Gastrocnemius medialis (tissue), 4 donors: ENCODE measurements around the gene ZNRF4. TPM values are rescaled to one million over a fixed set of nuclear protein-coding genes. Genes with fewer than 3 reads are reported as not detected.

ENCODE experiments used
- ATAC-seq, 2 donors: fragments of 150-250 bp; one replicate each; pipeline ENCODE4 v1.9.1; 2016
- DNase-seq, 2 donors: peaks; one replicate each; pipeline ENCODE4 v3.0.0-alpha.2; 2019
- H3K27ac ChIP-seq, 4 donors: fragments of 200-600 bp; sonication (generic); 1 replicate in 1 of 4; 2 replicates in 3 of 4; pipeline ENCODE4 v1.5.1; 2016 to 2018; ENCODE audit warnings: mild to moderate bottlenecking in 2 of 4, moderate library complexity in 1 of 4
- H3K27me3 ChIP-seq, 3 donors: fragments of 200-600 bp; sonication (generic) in 2 of 3; 1 replicate in 1 of 3; 2 replicates in 2 of 3; pipeline versions ENCODE4 v1.5.1 to v1.6.0; 2016 to 2019; ENCODE audit warnings: mild to moderate bottlenecking in 1 of 3, moderate library complexity in 1 of 3
- H3K36me3 ChIP-seq, 2 donors: fragments of 200-600 bp; sonication (generic) in 1 of 2; one replicate each; pipeline ENCODE4 v1.5.1; 2017 to 2018
- H3K4me1 ChIP-seq, 2 donors: fragments of 200-600 bp; sonication (generic) in 1 of 2; one replicate each; pipeline ENCODE4 v1.5.1; 2016 to 2017; ENCODE audit warnings: mild to moderate bottlenecking in 2 of 2
- H3K4me3 ChIP-seq, 4 donors: fragments of 200-600 bp; sonication (generic) in 3 of 4; 1 replicate in 1 of 4; 2 replicates in 3 of 4; pipeline ENCODE4 v1.5.1; 2016 to 2019; ENCODE audit warnings: mild to moderate bottlenecking in 2 of 4
- H3K9me3 ChIP-seq, 3 donors: fragments of 200-600 bp; sonication (generic) in 2 of 3; 1 replicate in 1 of 3; 2 replicates in 2 of 3; pipeline ENCODE4 v1.5.1; 2016 to 2019
- CTCF ChIP-seq, 5 experiments: fragments of 450-650 bp in 3 of 5; fragments of 200-600 bp in 2 of 5; sonication (generic) in 2 of 5; IDR thresholded peaks in 4 of 5; conservative IDR thresholded peaks in 1 of 5; 1 replicate in 4 of 5; 2 replicates in 1 of 5; pipeline ENCODE4 v1.5.1; 2016 to 2019; ENCODE audit warnings: antibody characterized with exemption in 5 of 5, mild to moderate bottlenecking in 3 of 5, moderate library complexity in 3 of 5
- POLR2A ChIP-seq, 2 donors: fragments of 450-650 bp; IDR thresholded peaks; one replicate each; pipeline ENCODE4 v1.6.1; 2017; ENCODE audit warnings: antibody characterized with exemption in 2 of 2, mild to moderate bottlenecking in 2 of 2, moderate library complexity in 2 of 2
- in situ Hi-C, 4 donors: fragments of 200-750 bp; cut with MboI; loops; one replicate each; pipeline versions ENCODE4 v1.15.0 to v1.8.0; 2017; ENCODE audit warnings: low sequenced_read_pairs in 4 of 4
- intact Hi-C: fragments of 100-400 bp; cut with DNase I; formaldehyde crosslinking; loops from one replicate; pipeline ENCODE4 v1.15.1; 2023; ENCODE audit warnings: low total_unique reads
- total RNA-seq, 4 donors: library from RNA; depleted of rRNA; stranded (reverse); fragments of >200 nt; gene quantifications; one replicate each; pipeline versions ENCODE4 v1.1.0 to v1.2.3, GENCODE V29; 2016

ZNRF4 gene
- total RNA-seq, 4 donors from 2014 or later: not detected

DNA sequence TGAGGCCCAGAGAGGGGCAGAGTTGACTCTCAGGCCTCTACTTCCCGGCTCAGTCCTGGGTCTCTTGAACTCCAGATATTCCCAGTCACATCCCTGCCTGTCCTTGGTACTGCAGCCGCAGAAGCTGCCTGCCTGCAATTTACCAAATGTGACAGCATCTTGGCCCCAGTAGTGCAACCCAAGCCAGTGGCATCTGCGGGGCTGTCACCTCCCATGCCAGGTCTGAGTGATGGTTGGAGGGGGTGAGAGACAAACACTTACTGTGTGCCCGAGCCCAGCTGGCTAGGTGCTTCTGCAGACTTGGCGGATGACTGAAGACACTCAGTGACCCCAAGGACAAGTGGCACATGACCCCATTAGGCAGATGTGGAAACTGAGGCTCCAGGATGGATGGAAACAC, 18.4 kb downstream of the ZNRF4 start:
- no peaks in the 10 kb centered on the region for H3K4me1 ChIP-seq
- no peak overlapping the region for H3K4me3 ChIP-seq
- TF ChIP-seq CTCF (IDR thresholded peaks at IDR 0.05 in 4 of 5, conservative IDR thresholded peaks at IDR 0.05 in 1 of 5) (no peak), POLR2A (IDR thresholded peaks at IDR 0.05) (no peak)
- H3K9me3 ChIP-seq: no peaks in the 10 kb centered on the region
- in situ Hi-C loops (no loop called here), intact Hi-C loops (no loop called here)
- DNase-seq (no peak), ATAC-seq (no peak)
- H3K36me3 ChIP-seq: no peaks in the 10 kb centered on the region
- peaks cover 11 to 22% (median 12%) of the 10 kb centered on the region in 3 donors for H3K27me3 ChIP-seq
- no peak overlapping the region for H3K27ac ChIP-seq

- no peaks in the 10 kb centered on the region for H3K4me1 ChIP-seq
- intact Hi-C loops (no loop called here), in situ Hi-C loops (no loop called here)
- ATAC-seq: no peak
- H3K27me3 ChIP-seq: peaks cover 18 to 52% (median 19%) of the 10 kb centered on the region in 3 donors
- H3K9me3 ChIP-seq: peaks cover 0 to 7% (median 0%) of the 10 kb centered on the region in 3 donors
- no peak for DNase-seq
- no peaks in the 10 kb centered on the region for H3K36me3 ChIP-seq
- no peak overlapping the region for H3K4me3 ChIP-seq
- no peak overlapping the region for H3K27ac ChIP-seq
- TF ChIP-seq CTCF (IDR thresholded peaks at IDR 0.05 in 4 of 5, conservative IDR thresholded peaks at IDR 0.05 in 1 of 5): no peak
- no peak for TF ChIP-seq POLR2A (IDR thresholded peaks at IDR 0.05)
Observed at GRCh38 chr19:5477451-5478215, 22.4 kb downstream of the ZNRF4 start.

DNA sequence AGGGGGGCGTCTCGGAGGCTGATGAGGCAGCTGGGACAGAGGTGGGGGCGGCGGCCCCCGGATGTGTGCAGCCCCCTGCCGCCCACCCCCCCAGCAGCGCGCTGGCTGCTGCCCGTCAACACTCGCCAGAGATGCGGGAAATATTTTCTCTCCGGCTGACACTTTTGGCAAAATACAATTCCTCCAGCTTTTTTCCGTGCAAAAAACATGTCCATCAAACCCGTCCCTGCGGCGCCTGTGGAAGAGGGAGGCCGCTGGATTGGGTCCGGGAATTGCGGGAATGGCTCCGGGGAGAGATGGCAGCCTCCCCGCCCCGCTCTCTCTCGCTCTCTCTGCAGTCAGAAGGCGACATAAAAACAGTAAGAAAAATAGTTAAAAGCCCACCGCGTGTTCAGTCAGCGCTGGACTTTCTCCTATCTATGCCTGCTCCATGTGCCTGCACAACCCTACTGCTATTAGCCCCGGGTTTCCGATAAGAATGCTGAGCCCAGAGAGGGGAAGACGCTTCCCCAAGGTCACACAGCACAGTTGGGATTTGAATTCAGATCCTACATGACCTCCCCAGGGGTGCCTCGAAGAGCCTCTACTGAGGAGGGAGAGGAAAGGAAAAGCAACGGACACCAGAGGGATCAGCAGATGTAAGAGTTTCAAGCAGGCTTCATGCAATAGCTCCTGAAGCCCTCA, 23.2 kb downstream of the ZNRF4 start:
- no peak for ATAC-seq
- no peak for DNase-seq
- H3K9me3 ChIP-seq: peaks cover 0 to 7% (median 0%) of the 10 kb centered on the region in 3 donors
- in situ Hi-C loops (no loop called here), intact Hi-C loops (no loop called here)
- no peak overlapping the region for H3K27ac ChIP-seq
- H3K27me3 ChIP-seq: peaks cover 18 to 54% (median 22%) of the 10 kb centered on the region in 3 donors
- H3K4me1 ChIP-seq: no peaks in the 10 kb centered on the region
- no peaks in the 10 kb centered on the region for H3K36me3 ChIP-seq
- H3K4me3 ChIP-seq: no peak overlapping the region
- TF ChIP-seq CTCF (IDR thresholded peaks at IDR 0.05 in 4 of 5, conservative IDR thresholded peaks at IDR 0.05 in 1 of 5) (no peak), POLR2A (IDR thresholded peaks at IDR 0.05) (no peak)

- Histone ChIP-seq H3K27me3 (peaks cover 18 to 54% (median 23%) of the 10 kb centered on the region in 3 donors), H3K27ac (no peak overlapping the region), H3K4me3 (no peak overlapping the region), H3K9me3 (peaks cover 0 to 7% (median 0%) of the 10 kb centered on the region in 3 donors), H3K4me1 (no peaks in the 10 kb centered on the region), H3K36me3 (no peaks in the 10 kb centered on the region)
- intact Hi-C loops: no loop called here
- TF ChIP-seq POLR2A (IDR thresholded peaks at IDR 0.05) (no peak), CTCF (IDR thresholded peaks at IDR 0.05 in 4 of 5, conservative IDR thresholded peaks at IDR 0.05 in 1 of 5) (no peak)
- DNase-seq: no peak
- ATAC-seq: no peak
- in situ Hi-C loops: no loop called here
Observed at GRCh38 chr19:5478925-5479588, 23.8 kb downstream of the ZNRF4 start.
